ENCODE results near the gene CACNA1C.

The CACNA1C gene

DNA sequence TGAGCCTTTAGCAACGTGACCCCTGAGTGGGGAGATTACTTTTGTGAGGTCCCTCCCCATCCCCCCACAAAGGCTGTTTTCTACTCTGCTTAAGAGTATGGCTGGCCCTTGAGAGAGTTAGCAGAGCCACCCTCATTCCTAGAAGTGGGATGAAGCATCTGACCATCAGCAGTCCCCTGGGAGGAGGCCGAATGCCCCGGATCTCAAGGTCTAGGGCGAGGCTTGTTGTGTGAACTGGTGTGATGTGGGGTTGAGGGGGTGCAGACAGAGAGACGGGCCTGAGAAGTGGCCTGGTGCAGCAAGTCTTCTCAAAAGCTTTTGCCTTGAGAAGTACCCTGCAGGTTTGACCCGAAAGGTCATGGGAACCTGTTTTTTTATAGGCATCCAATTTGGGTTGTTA, 589.0 kb downstream of the CACNA1C start:
- no peak for FAIRE-seq

DNA sequence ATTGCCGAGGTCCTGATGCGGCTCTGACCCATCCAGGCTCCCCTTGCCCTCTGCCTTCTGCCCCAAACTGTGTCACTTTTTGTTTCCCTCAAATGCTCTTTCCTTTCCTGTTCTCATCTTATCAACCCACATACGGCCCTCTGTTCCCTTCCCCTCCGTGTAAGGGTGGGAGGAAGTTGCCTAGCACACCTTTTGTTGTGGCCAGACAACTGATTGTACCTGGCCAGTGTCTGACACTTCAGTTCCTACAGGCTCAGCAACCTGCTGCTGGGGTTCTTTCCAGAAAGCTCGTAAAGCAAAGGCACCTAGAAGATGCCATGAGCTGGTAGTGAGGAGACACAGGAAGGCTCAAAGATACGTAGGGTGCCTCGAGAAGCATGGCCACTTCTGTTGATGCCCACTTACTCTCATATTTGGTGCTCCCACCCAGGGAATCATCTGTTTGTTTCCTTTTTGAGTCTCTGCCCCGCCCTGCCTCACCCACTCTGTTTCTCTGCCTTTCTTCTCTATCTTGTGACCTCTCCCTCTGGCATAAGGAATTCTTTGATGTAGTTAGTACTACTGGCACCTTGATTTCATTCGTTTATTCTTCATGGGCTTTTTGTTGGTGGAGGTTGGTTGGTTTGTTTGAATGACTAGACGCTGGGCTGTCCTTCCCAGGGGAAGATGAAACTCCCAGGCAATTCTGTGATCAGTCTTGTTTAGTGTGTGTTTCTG, 589.5 kb downstream of the CACNA1C start:
- no peak for FAIRE-seq

DNA sequence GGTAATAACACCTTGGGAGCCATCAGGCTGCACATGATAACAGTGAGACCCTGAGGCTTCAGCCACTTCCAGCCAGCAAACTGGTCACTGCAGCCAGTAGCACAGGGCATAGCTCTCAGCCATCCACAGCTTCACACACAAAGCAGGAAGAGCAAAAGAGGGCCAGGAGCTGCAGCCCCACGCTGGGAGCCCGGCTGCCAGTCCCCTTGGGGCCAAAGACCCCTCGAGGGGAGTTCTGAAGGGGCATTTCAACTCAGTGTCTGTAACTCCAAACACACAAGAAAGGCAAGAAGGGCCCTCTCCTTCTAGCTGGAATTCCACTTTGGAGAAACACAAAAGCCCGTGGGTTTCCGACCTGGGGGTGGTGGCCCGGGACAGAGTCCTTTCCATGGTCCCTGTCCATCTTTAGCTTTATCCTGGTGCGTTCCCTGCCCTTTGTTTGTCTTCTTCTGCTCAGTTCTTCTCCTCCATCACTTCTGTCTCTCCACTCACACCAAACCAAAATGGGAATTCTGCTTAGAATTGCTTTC, 590.2 kb downstream of the CACNA1C start:
- FAIRE-seq = no peak

DNA sequence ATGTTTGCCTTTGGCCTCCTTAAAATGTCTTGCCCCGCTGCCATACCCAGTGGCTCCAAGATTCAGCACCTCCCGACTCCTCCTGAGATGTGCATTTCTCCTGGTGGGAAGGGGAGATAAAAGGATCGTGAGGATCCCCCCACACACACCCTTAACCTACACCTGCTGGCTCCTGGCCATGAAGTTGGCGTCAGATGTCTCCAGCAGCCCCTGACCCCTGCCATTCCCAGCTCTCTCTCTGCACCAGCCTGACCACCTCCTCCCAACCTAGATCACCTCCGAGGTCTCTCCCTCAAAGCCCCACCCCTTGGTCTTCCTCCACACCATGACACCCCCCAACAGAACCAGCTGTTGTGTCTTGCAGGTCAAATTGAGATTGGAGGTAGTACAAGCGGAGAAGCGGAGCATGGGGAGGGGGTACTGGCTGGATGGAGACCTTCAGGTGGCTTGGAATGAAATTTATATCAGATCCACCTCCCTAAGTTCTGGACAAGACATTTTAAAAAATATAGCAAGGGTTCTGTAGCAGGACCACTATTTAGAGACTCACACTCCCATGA, 590.9 kb downstream of the CACNA1C start:
- no peak for FAIRE-seq

DNA sequence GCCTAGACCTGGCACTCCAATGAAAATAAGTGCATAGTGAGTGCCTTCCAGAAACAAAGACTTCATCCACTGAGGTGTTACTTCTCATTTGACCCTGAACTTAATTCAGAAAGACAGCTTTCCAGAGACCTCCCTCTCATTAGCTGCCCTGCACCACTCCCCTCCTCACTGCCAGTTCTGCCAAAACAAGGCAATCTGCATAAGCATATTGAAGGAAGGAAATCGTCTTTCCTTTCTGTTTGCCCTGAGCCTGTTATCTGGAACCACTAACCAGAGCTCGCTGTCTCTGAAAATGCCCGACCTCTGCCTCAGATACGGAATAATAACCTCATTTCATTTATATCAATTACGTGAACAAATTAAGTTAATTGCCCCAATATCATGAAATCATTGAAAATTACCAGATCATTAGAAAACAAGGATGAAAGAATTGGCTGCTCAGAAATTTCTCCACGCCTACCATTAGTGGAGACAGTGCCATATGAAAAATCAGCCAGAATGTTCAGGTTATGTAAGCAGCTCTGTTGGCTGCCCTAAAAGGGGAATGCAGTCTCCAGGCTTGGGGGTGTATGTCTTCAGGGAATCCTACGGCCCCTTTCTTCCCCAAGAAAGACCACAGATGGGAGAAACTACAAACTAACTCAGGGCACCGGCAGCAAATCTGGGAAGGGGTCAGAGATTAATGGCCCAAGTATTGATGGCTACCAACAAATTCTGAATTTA, 592.1 kb downstream of the CACNA1C start:
- no peak for FAIRE-seq

DNA sequence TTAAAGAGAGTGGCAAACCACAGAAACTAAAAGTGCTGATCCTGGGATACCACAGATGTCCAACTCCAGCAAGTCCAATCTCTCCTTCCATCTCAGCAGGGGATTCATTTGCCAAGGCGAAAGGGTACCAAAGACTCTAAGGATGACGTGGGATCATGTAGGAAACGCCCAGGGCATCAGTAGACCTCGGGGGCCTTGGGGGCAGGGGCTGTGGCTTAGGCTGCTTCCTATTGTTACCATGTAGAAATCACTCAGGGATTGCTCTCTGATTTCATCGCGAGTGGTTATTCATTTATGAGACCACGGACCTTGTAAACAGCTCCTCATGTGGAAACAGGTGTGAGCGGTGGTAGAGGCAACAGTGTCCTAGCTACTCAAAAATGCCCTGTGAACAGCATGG, 592.7 kb downstream of the CACNA1C start:
- no peak for FAIRE-seq

DNA sequence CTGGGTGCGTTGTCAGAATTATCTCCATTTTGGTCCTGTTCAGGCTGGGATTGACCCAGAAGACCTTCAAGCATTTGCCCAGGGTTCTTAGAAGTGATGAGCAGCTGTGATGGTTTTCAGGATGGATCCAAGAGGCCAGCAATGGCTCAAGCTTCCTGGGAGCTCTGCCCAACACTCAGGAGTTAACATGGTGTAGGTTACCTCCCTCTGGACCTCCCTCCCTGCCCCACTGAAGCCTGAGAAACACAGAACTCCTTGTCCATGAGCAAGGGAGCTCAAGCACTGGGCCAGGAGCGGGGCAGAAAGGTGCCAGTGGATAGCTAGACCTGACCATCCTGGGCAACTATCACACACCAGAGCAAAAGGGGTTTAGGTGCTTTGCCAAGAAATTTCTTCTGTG, 593.6 kb downstream of the CACNA1C start:
- FAIRE-seq = no peak

DNA sequence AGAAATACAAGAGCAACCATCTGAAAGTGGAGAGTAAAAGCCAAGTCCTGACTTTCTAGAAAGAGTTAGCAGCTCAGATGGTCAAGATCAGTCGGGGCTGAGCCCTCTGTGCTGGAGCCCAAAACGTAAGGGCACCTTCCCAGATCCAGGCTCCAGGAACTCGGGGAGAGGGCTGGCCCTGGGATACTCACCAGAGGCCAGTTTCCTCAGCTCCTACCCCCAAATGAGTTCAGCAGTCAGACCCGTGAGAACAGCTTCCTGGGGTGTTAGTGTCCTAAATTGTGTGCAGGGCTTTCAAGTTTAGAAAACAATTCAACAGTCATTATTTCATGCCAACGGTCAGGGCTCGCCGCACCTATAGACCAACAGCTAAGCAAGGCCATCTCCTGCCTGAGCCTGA, 594.4 kb downstream of the CACNA1C start:
- no peak for FAIRE-seq

DNA sequence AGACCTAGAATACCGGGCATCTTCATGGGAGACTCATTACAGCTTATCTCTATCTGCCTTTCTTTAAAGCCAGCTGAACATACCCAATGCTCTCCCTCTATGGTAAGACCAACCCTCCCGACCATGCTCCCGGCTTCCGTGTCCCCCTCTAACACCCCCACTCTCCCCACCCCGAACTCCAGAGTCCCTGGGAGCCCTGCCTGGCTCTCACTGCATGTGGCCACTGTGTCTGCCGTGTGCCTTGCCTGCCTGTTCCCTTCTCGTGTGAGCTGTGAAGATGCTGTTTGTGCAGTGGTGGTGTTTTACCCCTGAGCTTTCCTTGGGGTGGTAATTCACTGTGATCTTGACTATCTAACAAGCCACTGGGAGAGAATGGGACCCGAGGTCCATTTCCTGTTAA, 595.6 kb downstream of the CACNA1C start:
- FAIRE-seq = no peak

DNA sequence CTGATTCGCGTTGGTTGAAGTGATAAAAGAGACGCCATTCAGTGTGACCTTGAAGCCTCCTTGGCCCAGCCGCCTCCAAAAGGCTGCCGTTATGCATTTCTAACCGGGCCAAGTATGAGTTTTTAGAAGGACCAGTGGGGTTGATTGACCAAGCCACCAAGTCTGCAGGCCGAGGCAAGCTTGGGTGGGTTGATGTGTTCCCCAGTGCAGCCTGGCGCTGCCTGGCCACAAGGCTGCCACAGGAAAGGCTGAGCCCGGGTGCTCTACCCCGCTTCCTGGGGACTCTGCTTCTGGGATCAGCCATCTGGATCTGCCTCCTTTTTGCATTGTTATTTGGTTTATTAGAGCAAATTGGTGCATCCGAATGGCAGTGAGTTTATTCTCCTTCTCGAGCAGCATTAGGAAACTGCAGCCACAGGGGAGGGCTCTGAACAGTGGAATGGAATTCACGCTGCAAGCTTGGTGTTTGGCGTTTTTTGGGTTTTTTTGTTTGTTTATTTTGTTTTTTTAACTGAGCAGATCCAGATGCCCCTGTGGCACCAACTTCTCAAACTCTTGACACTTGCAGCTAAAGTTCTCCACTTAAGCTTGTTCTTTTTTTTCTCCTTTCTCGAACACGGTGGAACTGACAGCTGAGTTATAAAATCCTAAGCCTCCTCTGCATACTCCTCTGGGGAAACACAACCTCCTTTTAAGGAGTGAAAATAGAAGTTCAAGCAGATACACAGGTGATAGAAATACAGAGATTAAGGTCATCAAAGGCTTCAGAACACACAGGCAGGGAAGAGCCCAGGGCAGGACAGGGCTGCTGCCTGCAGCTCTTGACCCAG, 596.6 kb downstream of the CACNA1C start:
- FAIRE-seq = no peak

DNA sequence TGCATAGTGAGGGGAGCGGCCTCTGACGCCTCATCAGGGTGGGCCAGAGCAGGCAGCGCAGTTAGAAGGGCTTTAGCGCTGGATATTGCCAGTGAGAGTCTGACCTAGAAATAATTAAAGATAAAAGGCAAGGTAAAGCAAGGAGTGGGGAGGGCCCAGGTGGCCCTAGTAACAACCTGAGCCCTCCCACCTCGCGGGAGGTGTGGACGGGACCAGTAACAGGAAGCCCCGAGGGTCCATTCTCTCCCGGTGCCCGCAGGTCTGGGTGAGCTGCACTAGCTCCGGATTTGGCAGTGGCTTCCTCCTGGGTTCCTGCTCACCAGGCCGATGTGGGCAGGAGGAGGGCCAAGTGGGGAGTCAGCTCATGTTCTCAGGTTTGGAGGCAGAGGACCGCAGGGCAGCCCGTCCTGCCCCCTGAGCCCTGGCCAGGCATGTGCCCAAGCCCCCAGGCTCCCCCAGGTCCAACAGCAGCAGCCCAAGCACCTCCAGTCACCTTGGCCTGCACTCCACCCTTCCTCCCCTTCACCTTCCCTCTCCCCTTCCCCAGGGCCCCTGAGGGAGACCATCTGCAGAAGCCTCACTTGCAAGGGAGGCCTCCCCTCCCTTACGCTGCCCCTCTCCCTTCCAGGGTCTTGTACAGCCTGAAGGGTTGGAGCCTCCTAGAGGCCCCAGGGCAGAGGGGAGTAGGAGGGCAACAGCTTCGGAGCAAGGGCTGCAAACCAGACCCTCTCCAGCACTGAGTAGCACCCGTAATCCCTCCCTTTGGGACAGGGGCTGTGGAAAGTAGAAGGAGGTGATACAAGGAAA, 597.7 kb downstream of the CACNA1C start:
- FAIRE-seq = no peak

DNA sequence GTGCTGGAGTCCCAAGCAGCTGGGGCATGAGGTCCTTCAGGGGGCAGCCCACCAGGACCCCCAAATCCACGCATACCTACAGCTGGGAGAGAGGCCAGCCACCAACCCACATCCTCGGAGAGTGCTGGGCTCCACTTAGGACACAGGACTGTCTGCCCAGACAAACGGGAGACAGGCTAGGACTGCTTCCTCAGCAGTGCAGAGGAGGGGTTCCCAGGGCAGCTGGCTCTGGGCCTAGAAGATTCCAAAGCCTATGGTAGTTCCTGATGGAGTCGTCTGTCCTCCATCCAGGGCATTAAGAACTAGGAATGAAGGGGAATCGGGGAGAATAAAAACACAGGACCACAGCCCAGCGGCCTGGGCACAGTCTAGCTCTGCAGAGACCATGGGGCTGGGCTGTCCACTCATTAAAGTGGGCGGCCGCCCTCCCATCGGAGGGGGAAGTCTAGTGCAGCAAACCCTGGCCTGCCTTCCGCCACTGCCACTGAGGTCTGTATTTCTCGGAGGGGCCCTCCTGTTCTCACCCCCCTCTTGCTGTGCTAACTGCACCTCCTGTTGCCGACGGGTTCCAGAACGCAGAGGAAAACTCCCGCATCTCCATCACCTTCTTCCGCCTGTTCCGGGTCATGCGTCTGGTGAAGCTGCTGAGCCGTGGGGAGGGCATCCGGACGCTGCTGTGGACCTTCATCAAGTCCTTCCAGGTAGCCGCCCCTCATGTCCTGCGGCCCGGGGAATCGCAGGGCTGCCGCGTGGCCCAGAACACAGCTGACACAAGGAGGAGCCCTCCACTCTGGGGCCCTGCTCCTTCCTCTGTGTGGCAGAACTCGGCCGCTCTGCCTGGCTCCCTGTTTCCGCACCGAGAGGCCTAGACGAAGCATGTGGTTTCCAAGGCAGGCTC, 598.5 kb downstream of the CACNA1C start:
- no peak for FAIRE-seq

DNA sequence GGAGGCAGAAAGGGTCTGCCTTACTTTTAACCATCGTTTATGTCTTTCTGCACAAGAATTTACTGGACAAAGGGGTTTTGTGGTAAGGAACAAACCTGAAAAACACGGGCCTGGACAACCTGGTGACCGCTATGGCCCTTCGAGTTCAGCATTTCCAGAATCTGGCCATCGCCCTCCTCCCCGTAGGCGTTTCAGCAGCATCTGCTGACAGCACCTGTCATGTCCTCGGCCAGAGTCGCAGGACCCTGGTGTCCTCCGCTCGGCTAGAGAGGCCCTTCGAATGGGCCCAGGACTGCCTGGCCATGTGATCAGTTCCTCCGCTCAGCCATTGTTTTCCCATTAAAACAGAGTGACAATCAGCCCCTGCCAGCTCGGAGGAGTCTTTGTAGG, 599.2 kb downstream of the CACNA1C start:
- no peak for FAIRE-seq

DNA sequence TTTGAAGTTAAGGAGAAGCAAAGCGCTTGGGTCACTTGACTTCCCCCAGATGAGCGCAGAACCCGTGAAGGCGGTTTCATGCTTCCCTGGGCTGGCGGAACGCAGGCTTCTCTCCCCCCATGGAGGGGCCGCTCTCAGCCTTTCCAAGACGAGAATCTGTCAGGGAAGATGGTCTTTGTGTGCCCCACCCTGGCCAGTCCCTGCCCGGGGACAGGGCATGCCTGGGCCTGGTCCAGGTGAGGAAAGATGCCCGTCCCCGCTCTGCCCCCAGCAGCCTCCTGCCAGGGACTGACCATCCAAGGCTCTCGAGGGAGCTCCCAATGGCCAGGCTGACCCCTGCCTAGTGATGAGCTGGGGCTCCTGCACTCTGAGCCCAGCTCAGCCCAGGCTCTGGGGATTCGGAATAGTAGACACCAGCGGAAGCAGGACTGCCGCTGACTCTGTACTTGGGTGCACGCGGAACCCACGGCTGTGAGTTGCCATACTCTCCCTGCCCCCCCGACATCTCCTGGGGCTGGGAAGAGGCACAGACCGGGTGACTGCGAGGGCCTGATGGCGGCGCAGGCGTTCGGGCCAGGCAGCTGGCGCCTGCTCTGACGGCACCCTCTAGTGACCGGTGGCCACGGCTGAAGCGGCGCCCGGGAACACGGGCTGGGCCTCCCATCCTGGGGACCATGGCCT, 599.8 kb downstream of the CACNA1C start:
- FAIRE-seq = no peak

DNA sequence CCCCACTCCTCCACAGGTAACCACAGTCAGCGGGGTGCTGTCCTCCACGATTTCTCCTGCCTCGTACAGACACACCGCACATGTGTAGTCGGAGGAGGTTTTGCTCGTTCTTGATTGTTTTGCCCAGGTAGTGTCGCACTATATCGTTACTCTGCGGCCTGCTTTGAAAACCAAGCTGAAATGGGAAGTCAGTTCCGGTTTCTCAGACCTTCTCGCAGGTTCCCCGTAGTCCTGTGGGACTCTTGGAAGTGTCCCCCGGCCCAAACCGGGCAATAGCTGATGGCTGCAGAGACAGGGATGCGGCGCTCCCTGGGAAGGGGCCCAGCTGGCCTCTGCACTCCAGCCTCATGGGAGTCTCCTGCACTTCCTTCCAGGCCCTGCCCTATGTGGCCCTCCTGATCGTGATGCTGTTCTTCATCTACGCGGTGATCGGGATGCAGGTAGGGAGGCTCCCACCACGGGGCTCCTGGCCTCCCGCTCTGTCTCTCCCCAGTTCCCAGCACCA, 600.7 kb downstream of the CACNA1C start:
- no peak for FAIRE-seq

DNA sequence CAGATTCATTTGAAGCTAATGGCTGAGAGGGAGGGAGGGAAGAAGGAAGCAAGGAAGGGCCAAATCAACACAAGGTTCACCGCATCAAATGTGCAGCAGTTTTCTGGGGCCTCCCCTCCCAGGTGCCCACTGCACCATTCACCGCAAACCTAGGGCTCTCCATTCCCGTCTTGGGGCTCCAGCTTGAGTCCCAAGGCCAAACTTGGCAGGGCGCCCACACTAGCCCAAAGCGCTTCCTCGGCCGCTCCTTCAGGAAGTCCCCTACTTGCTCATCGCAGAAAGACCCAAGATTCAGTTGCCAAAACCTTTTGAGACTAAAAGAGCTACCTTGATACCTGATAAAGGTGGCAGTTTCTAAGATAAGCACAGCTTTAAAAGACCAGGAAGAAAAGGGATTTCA, 601.5 kb downstream of the CACNA1C start:
- FAIRE-seq = no peak

DNA sequence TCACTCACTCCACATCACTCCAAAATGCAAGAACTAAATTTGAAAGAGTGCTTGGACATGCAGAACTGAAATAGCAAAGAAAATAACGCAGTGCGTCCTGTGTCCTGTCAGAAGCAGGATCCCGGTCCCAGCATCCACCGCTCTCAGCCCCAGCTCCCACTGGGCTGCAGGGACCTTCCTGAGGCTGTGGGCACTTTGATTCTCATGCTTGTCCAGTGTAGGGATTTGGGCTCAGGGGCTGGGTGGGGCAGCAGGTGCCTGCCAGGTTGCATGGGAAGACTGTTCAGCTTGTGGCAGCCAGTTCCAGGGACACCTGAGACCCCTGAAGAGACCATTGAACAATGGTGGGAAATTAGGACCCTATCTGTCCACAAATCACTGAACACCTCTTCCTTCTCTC, 602.0 kb downstream of the CACNA1C start:
- no peak for FAIRE-seq

DNA sequence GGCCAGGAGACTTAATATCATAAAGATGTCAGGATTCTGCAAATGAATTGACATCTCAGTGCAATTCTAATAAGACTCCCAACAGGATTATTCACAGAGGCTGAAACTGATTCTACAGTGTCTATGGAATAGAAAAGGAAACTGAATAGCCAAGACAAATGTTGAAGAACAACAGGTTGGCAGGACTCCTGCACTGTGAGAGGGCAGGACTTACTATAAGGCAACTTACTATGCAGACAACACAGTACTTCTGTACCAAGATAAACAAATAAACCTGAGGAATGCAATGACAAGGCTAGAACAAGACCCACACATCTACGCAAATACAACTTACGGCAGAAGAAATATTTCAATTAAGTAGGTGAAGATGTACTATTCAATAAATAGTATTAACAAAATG, 609.7 kb downstream of the CACNA1C start:
- no peak for FAIRE-seq

DNA sequence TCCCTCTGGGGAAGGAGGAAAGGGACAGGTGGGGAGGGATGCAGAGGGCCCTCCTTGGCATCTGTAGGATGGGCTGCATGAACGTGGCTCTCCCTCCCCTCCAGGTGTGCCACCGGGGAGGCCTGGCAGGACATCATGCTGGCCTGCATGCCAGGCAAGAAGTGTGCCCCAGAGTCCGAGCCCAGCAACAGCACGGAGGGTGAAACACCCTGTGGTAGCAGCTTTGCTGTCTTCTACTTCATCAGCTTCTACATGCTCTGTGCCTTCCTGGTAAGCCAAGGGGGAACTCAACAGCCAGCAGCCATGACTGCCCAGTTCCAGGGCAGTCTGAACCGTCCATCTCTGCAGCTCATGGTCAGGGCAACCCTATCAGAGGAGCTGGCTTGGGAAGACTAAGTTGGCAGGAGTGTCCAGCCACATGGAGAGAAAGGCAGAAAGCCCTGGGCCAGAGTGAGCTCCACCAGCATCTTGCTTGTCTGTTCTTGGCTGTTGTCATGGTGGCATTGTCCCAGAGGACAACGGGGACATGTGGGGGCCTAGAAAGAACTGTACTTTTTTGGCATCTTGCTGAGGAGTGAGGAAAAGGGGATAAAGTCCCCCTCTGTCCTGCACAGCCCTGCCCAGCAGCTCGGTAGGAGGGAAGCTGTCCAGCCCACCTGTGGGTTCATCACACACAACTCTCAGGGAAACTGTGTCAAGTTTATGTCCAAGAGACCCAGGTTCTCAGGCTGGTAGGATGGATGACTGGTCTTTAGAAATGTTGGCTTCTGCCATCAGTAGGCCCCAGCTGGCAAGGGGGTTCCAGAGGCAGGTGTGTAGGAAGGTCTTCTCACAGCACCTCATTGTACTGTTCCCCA, 612.2 kb downstream of the CACNA1C start:
- FAIRE-seq = no peak

Measured in G401.6 (cell line).